SK-N-MC (cell line): ENCODE measurements around the gene COL12A1.

Source experiments
- EZH2 ChIP-seq: fragments of 200-600 bp; sonication (generic); IDR thresholded peaks from one replicate; pipeline ENCODE4 v1.6.1; 2017; ENCODE audit warnings: antibody characterized with exemption
- POLR2AphosphoS5 ChIP-seq: IDR thresholded peaks from 2 replicates; pipeline ENCODE4 v1.6.1; 2012; ENCODE audit warnings: mild to moderate bottlenecking, low read depth, low read length, borderline replicate concordance

- TF ChIP-seq POLR2AphosphoS5 = no peak
- TF ChIP-seq EZH2 = no peak
Observed at GRCh38 chr6:75084018-75084417, 121.8 kb downstream of the COL12A1 start.
